Measurements from ENCODE around the gene KIF6.
"Not testable (repeated sequence)": the region's sequence is repeated elsewhere in the genome, so short reads cannot be mapped to it uniquely, and the experiment has no call there.

KIF6 gene

GRCh38 chr6:39707962-39708683 lies 17.1 kb downstream of the KIF6 start:
- no peak for DNase-seq

GRCh38 chr6:39706819-39707335 lies 18.3 kb downstream of the KIF6 start:
- DNase-seq, result no peak

- no peak for DNase-seq
Measured at GRCh38 chr6:39702265-39702664, 22.9 kb downstream of the KIF6 start.

GRCh38 chr6:39700362-39700761 lies 24.8 kb downstream of the KIF6 start:
- no peak for DNase-seq

GRCh38 chr6:39698789-39699188 lies 26.4 kb downstream of the KIF6 start:
- DNase-seq, result no peak

DNA sequence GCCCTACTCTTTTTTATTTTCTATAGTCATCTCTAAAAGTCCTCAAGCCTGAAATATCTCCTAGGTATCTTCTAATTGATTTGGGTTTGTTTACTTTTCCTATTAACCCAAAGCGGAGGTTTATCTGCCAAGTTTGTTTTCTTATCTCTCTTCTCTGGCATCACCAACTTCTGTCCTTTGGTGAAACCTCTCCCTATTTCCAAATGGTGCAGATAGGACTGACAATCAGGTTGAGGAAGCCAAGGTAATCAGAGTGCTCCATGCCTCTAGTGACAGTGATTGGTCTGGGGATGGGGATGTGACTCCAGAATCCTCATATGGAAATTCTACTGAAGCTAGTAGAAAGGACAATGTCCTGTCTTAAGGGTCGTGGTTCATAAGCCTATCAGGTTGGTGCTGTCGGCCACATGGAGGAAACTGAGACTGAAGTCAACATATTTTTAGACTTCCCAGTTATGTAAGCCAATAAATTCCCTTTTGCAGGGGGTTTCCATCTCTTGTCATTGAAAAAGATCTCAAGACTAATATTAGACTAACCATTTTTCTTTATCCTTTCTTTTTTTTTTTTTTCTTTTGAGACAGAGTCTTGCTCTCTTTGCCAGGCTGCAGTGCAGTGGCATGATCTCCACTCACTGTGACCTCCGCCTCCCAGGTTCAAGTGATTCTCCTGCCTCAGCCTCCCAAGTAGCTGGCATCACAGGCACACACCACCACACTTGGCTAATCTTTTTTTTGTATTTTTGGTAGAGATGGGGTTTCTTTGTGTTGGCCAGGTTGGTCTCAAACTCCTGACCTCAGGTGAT lies 28.0 kb downstream of the KIF6 start:
- no peak for DNase-seq

DNA sequence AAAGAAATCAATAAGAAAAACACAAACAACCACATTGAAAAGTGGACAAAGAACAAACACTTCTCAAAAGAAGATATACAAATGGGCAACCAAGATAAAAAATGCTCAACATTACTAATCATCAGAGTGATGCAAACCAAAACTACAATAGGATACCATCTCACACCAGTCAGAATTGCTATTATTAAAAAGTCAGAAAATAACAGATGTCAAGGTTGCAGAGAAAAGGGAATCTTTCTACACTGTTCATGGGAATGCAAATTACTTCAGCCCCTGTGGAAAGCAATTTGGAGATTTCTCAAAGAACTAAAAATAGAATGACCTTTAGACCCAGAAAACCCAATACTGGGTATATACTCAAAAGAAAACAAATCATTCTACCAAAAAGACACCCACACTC lies 29.8 kb downstream of the KIF6 start:
- DNase-seq, result no peak

DNA sequence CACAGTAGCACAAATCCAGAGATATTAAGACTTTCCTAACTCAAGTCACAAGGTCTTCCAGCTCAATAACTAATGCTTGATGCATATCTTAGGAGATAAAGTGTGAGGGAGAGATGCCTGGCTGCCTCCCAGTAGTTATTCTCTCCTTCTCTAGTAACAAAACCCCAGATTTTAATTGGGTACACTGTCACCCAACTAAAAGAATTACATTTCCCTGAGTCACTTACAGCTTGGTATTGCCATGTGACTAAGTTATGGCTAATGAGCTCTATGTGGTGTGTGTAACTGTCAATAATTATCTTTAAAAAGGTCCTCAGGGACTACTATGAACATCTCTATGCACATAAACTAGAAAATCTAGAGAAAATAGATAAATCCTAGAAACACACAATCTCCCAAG lies 32.0 kb downstream of the KIF6 start:
- no peak for DNase-seq

DNA sequence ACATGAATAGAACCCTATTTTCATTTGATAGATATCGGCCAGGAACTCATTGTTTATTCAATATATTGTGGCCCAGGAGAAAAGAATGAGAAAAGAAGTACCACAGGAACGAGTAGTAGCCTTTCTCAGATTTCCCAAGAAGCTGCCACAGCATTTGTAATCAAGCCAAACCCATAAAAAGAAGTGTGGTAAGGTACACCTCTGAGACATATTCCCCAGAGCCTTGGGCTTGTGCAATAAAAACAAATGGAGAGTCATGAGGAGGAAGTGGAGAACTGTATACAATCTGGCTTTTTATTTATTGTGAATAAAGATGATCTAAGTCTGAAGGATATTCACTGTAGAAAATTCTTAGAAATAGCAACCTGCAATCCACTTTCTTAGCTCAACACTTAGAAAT lies 36.7 kb downstream of the KIF6 start:
- DNase-seq, result no peak

DNA sequence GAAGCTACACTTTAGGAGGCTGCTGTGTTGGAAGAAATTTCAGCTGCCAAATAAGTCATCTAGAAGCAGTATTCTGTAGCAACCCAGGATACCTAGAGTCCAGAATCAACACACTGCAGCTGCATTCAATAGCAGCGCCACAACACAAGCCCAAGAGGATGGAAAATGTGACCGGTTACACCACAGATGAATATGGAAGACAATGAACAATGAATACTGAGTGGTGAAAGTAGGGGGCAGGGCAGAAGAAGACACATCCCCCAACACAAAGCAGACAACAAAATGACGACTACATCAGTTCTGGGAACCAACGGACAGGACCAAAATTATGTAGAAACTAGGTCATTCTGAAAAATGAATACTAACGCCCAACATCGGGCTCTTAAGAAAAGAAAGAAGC lies 38.2 kb downstream of the KIF6 start:
- DNase-seq, result no peak

GRCh38 chr6:39685938-39686337 lies 39.3 kb downstream of the KIF6 start:
- DNase-seq, result no peak

- DNase-seq, result no peak
Measured at GRCh38 chr6:39685489-39685826, 39.8 kb downstream of the KIF6 start.

- no peak for DNase-seq
Measured at GRCh38 chr6:39684790-39685488, 40.3 kb downstream of the KIF6 start.

GRCh38 chr6:39681674-39682121 lies 43.5 kb downstream of the KIF6 start:
- no peak for DNase-seq

- DNase-seq, result no peak
Measured at GRCh38 chr6:39678914-39679313, 46.3 kb downstream of the KIF6 start.

DNA sequence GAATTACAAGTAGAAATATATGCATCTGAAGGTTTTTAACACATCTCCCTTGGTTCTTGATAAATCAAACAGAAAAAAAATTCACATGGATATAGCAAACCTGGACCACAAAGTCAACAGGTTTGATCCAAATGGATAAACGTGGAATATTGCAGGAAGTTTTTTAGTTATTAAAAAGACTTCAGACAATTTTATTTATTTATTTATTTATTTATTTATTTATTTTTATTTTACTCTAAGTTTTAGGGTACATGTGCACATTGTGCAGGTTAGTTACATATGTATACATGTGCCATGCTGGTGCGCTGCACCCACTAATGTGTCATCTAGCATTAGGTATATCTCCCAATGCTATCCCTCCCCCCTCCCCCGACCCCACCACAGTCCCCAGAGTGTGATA lies 47.9 kb downstream of the KIF6 start:
- DNase-seq, result not testable (repeated sequence)

- DNase-seq, result no peak
Measured at GRCh38 chr6:39670519-39670918, 54.7 kb downstream of the KIF6 start.

DNA sequence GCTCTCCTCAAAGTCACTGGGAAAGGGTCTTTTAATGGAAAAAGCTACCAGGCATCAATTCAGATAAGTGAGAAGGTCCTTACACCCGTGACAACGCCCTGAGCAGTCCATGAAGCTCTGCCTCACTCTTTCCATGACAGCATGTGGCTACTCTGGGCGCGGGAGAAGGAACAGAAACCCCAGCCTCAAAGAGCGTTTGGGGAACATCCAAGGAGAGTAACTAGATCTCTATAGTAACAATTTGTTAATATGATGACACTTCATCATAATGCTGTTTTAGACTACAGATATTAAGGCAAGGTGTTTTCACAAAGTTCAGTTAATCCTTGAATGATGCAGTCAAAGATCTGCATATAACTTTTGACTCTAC lies 55.2 kb downstream of the KIF6 start:
- no peak for DNase-seq

GRCh38 chr6:39669207-39669972 lies 55.8 kb downstream of the KIF6 start:
- no peak for DNase-seq

DNA sequence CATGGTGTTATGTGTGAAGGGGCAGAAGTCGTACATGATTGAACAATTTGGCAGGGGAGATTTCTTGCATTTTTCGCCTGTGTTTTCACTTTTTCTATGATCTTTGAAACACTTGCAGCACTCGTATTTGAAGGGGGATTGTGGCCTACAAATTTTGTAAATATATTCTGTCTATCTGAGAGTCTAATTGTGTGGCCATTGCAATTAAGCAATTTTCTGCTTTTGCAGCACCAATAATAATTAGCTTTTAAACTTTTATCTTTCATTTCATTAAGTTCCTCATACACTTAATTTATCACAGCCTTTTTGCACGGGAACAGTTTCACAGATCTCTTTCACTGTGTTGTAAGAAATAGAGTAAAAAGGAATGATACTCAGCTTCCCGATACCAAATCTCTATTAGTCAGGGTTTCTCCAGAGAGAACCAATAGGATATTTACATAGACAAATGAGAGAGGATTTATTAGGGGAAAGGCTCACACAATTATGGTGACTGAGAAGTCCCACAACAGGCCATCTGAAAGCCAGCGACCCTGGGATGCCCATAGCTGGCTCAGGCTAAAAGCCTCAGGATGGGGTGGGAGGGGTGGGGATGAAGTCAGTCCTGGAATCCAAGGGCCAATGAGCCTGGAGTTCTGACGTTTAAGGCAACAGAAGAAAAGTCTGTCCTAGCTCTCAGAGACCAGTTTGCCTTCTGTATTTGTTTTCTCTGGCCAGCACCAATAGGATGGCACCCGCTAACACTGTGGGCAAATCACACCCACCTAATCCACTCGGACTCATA lies 58.3 kb downstream of the KIF6 start:
- DNase-seq, result no peak

GRCh38 chr6:39665861-39666260 lies 59.3 kb downstream of the KIF6 start:
- DNase-seq, result no peak

GRCh38 chr6:39664173-39664572 lies 61.0 kb downstream of the KIF6 start:
- DNase-seq, result no peak

Data from NCI-H1930 (cell line).